EH (cell line): ENCODE measurements around the gene TMEM181.

Experiments used
- DNase-seq: peaks from one replicate; pipeline ENCODE4 v3.0.0-alpha.2; 2015; ENCODE audit warnings: low read depth

The TMEM181 gene

GRCh38 chr6:158564243-158565121, 4.6 kb downstream of the TMEM181 start:
- no peak for DNase-seq

GRCh38 chr6:158565122-158565429, 5.2 kb downstream of the TMEM181 start:
- no peak for DNase-seq

GRCh38 chr6:158565482-158566040, 5.7 kb downstream of the TMEM181 start:
- no peak for DNase-seq

- DNase-seq = no peak
Observed at GRCh38 chr6:158566207-158566818, 6.4 kb downstream of the TMEM181 start.

- DNase-seq = no peak
Observed at GRCh38 chr6:158567152-158567551, 7.3 kb downstream of the TMEM181 start.

GRCh38 chr6:158567871-158568401, 8.0 kb downstream of the TMEM181 start:
- DNase-seq = no peak

- no peak for DNase-seq
Observed at GRCh38 chr6:158568549-158568948, 8.7 kb downstream of the TMEM181 start.

- DNase-seq = no peak
Observed at GRCh38 chr6:158569036-158569435, 9.1 kb downstream of the TMEM181 start.

- no peak for DNase-seq
Observed at GRCh38 chr6:158570681-158570962, 10.7 kb downstream of the TMEM181 start.

- DNase-seq = no peak
Observed at GRCh38 chr6:158571826-158572652, 12.1 kb downstream of the TMEM181 start.

- DNase-seq = no peak
Observed at GRCh38 chr6:158572653-158573541, 13.0 kb downstream of the TMEM181 start.

GRCh38 chr6:158573542-158573931, 13.6 kb downstream of the TMEM181 start:
- DNase-seq = no peak

GRCh38 chr6:158574800-158575199, 14.9 kb downstream of the TMEM181 start:
- DNase-seq = no peak

GRCh38 chr6:158575550-158575949, 15.7 kb downstream of the TMEM181 start:
- DNase-seq = peak; percentile 52

GRCh38 chr6:158584236-158584651, 24.4 kb downstream of the TMEM181 start:
- no peak for DNase-seq

GRCh38 chr6:158586652-158587051, 26.8 kb downstream of the TMEM181 start:
- DNase-seq = no peak

- DNase-seq = no peak
Observed at GRCh38 chr6:158589366-158589765, 29.5 kb downstream of the TMEM181 start.

- DNase-seq = no peak
Observed at GRCh38 chr6:158591134-158591809, 31.4 kb downstream of the TMEM181 start.

- DNase-seq = no peak
Observed at GRCh38 chr6:158591810-158592209, 31.9 kb downstream of the TMEM181 start.

GRCh38 chr6:158593670-158594069, 33.8 kb downstream of the TMEM181 start:
- DNase-seq = no peak

- DNase-seq = peak; percentile 24
Observed at GRCh38 chr6:158595223-158595622, 35.3 kb downstream of the TMEM181 start.
